ENCODE measurements around the gene ECHS1.

ECHS1 gene

DNA sequence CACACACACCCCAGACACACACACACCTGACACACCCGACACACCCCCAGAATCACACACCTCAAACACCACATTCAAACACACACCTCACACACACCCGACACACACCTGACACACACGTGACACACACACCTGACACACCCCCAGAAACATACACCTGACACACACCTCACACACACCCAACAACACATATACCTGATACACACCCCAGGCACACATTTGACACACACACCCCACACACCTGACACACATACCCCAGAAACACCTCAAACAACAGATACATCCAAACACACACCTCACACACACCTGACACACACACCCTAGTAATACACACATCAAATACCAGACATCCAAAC, 35.8 kb downstream of the ECHS1 start:
- Histone ChIP-seq H3K4me1 (ENCODE audit: control insufficient read depth, insufficient read depth, low read length) (peaks cover 21% of the 10 kb centered on the region), H3K9ac (ENCODE audit: low read length in 2 of 2) (no peak overlapping the region), H3K27me3 (ENCODE audit: control insufficient read depth in 1 of 2, insufficient read depth in 2 of 2, low read length in 2 of 2) (peaks cover 54 to 56% of the 10 kb centered on the region in 2 donors), H3K27ac (ENCODE audit: low read length) (no peak overlapping the region), H3K9me3 (ENCODE audit: control insufficient read depth in 2 of 2, low read length in 2 of 2) (no peaks in the 10 kb centered on the region), H3K4me3 (ENCODE audit: low read length in 2 of 2) (no peak overlapping the region), H3K36me3 (ENCODE audit: control insufficient read depth in 2 of 2, insufficient read depth in 2 of 2, low read length in 2 of 2) (no peaks in the 10 kb centered on the region)

DNA sequence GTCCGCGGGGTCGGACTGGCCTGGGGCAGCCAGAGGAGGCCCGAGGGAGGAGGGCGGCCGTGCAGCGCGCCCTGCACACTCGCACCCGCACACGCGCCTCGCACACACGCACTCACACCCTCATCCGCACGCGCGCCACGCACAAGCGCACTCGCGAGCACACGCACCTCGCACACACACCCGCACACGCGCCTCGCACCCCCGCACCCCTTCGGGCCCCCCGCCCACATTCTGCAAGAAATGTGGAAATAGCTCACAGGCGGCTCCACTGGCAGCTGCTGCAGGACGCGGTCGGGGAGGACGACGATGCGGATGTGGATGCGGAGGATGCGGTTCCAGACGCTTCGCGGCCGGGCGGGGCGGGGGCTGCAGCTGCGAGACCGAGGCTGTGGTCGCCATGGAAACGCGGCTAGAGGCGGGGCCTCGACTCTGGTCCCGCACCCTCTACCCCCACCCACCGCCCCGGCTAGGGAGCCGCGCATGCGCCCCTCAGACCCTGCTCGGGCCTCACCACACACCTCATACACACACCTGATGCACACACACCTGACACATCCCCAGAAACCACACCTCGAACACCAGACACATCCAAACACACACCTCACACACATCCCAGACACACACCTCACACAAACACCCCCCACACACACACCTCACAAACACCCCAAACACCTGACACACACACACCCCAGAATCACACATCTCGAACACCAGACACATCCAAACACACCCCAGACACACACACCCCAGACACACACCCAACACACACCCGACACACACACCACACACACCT, 36.4 kb downstream of the ECHS1 start, which contains the start of gene CALY:
Gene CALY, minus strand, starts transcription at position 320 of the 793 bp plus-strand sequence. CDS start 7,907 bp downstream, outside the sequence.
- Histone ChIP-seq H3K27ac (ENCODE audit: low read length) (no peak within 1 kb of the TSS), H3K4me1 (ENCODE audit: control insufficient read depth, insufficient read depth, low read length) (peaks cover 21% of the 10 kb centered on the region), H3K36me3 (ENCODE audit: control insufficient read depth in 2 of 2, insufficient read depth in 2 of 2, low read length in 2 of 2) (no peaks in the 10 kb centered on the region), H3K9me3 (ENCODE audit: control insufficient read depth in 2 of 2, low read length in 2 of 2) (no peaks in the 10 kb centered on the region), H3K9ac (ENCODE audit: low read length in 2 of 2) (no peak within 1 kb of the TSS), H3K27me3 (ENCODE audit: control insufficient read depth in 1 of 2, insufficient read depth in 2 of 2, low read length in 2 of 2) (peaks cover 58 to 62% of the 10 kb centered on the region in 2 donors), H3K4me3 (ENCODE audit: low read length in 2 of 2) (peak within 1 kb of the TSS; percentile 49 to 63)

DNA sequence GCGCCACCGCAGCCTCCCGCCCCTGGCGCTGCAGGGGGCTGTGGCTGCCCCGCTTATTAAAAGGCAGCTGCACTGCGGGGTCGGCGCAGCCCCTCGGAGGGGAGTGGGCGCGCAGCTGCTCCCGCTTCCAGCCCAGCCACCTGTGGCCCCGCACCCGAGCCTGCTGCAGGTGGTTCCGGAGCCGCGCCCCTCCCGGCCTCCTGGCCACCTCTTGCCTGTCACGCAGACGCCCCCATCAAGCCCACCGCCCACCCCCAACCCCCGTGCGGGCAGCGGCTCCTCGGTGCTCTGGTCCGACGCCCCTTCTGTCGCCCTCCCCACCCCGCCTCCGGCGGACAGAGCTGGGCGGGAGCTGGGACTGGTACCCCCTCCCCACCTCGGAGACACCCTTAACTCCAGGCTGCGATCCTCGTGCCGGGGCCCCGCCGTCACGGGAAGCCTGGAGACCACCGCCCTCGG, 37.0 kb downstream of the ECHS1 start:
- no peak overlapping the region for H3K27ac ChIP-seq (ENCODE audit: low read length)
- no peaks in the 10 kb centered on the region for H3K9me3 ChIP-seq (ENCODE audit: control insufficient read depth in 2 of 2, low read length in 2 of 2)
- peaks cover 21% of the 10 kb centered on the region for H3K4me1 ChIP-seq (ENCODE audit: control insufficient read depth, insufficient read depth, low read length)
- H3K27me3 ChIP-seq (ENCODE audit: control insufficient read depth in 1 of 2, insufficient read depth in 2 of 2, low read length in 2 of 2): peaks cover 62 to 66% of the 10 kb centered on the region in 2 donors
- H3K36me3 ChIP-seq (ENCODE audit: control insufficient read depth in 2 of 2, insufficient read depth in 2 of 2, low read length in 2 of 2): no peaks in the 10 kb centered on the region
- no peak overlapping the region for H3K9ac ChIP-seq (ENCODE audit: low read length in 2 of 2)
- H3K4me3 ChIP-seq (ENCODE audit: low read length in 2 of 2): peak overlapping the region in 1 of 2 donors; percentile 8

DNA sequence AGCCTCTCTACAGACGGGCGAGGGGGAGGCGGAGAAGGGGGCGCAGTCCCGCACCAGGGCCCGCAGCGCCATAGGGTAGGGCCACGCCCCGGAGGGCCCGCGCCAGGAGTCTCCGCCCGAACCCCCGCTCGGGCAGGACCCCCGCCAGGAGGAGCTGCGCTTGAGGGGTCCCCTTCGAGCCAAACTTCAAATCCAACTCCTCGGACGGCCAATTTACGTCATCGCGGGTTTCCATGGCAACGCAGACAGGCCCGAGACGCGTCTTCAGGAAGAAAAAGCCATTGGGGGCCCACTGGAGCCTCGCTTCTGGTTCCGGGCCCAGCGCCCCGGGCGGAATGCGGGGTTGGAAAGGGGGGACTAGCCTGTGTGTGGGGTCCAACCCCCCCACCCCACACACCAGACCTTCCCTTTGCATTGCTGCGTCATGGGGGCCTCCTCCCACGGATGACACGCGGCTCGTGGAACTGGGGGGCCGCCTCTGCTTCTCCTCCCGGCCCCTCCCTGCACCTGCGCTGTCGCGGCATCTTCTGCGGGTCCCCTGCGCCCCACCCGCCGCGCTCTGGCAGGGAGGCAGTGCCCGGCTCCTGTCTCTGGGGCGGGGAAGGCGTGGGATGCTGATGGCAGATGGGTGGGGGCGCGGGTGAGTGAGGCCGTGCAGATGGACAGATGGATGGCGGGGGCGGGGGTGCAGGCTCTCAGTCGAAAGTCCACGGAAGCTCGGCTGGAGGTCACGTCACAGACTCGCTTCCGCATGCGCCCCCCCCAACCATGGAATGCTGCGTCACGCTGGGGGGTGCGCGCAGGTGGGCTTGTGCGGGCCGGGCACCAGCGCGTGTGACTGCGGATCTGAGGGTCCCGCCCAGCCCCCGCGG, 37.7 kb downstream of the ECHS1 start:
- H3K27me3 ChIP-seq (ENCODE audit: control insufficient read depth in 1 of 2, insufficient read depth in 2 of 2, low read length in 2 of 2): peaks cover 66% of the 10 kb centered on the region in 2 donors

DNA sequence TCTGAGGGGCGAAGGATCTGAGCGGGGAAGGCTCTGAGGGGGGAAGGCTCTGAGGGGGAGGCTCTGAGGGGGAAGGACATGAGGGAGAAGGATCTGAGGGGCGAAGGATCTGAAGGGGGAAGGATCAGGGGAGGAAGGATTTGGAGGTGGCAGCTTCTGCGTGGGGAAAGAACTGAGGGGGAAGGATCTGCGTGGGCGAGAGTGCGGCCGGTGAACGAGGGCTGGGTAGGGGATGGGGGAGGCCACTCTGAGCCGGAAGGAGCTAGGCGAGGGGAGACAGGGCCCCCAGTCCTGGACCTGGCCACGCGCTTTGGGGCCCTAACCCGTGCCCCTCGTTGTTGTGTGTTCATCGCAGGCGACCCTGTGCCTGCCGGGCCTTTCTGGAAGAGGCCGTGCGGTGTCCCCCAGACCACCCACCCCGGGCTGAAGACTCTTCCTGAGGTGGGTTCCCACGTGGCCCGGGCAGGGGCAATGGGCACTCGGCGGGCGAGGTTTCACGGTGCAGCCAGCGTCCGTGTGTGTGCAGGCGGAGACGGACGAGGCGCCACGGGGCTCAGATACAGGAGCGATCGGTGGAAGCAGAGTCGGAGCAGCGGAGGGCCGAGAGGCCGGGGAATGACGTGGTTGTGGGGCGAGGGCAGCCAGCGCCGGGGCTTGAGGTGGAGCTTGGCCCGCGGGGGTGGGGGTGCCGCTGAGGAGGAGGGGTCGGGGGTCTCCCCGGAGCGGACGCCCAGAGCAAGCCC, 38.5 kb downstream of the ECHS1 start:
- Histone ChIP-seq H3K9me3 (ENCODE audit: control insufficient read depth in 2 of 2, low read length in 2 of 2) (no peaks in the 10 kb centered on the region), H3K4me3 (ENCODE audit: low read length in 2 of 2) (peak overlapping the region; percentile 12 to 63), H3K36me3 (ENCODE audit: control insufficient read depth in 2 of 2, insufficient read depth in 2 of 2, low read length in 2 of 2) (no peaks in the 10 kb centered on the region), H3K9ac (ENCODE audit: low read length in 2 of 2) (no peak overlapping the region), H3K27ac (ENCODE audit: low read length) (no peak overlapping the region), H3K27me3 (ENCODE audit: control insufficient read depth in 1 of 2, insufficient read depth in 2 of 2, low read length in 2 of 2) (peaks cover 62 to 64% of the 10 kb centered on the region in 2 donors), H3K4me1 (ENCODE audit: control insufficient read depth, insufficient read depth, low read length) (peaks cover 25% of the 10 kb centered on the region)

More for the DNA sequence above, 37.7 kb downstream of the ECHS1 start:
- Histone ChIP-seq H3K9me3 (ENCODE audit: control insufficient read depth in 2 of 2, low read length in 2 of 2) (no peaks in the 10 kb centered on the region), H3K9ac (ENCODE audit: low read length in 2 of 2) (no peak overlapping the region), H3K36me3 (ENCODE audit: control insufficient read depth in 2 of 2, insufficient read depth in 2 of 2, low read length in 2 of 2) (no peaks in the 10 kb centered on the region), H3K27ac (ENCODE audit: low read length) (no peak overlapping the region), H3K4me1 (ENCODE audit: control insufficient read depth, insufficient read depth, low read length) (peaks cover 21% of the 10 kb centered on the region), H3K4me3 (ENCODE audit: low read length in 2 of 2) (peak overlapping the region; percentile 49 to 63)

DNA sequence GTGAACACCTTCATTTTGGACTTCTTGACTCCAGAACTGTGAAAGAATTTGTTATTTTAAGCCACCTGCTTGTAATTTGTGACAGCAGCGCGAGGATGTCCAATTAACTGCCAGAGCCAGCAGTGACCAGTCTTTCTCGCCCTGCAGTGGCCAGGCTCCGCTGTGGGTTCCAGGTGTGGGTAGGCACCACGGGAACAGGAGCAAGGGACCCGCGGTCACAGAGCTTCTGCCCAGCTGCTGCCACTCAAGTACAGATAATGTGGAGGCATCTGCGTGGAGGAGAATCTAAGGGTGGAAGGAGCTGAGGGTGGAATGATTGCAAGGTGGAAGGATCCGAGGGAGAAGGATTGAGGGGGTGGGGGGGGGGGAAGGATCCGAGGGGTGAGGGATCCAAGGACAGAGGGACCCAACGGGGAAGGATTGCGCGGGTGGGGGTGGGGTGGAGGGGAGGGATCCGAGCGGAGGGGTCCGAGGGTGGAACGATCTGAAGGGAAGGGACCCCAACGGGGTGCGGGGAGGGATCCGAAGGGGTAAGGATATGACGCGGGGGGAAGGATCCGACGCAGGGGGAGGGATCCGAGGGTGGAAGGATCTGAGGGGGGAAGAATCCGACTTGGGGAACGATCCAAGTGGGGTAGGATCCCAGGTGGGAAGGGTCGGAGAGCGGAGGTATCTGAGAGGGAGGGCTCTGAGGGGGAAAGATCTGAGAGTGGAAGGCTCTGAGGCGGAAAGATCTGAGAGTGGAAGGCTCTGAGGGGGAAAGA, 40.0 kb downstream of the ECHS1 start:
- H3K27me3 ChIP-seq (ENCODE audit: control insufficient read depth in 1 of 2, insufficient read depth in 2 of 2, low read length in 2 of 2): peaks cover 62 to 72% of the 10 kb centered on the region in 2 donors
- no peak overlapping the region for H3K9ac ChIP-seq (ENCODE audit: low read length in 2 of 2)
- H3K36me3 ChIP-seq (ENCODE audit: control insufficient read depth in 2 of 2, insufficient read depth in 2 of 2, low read length in 2 of 2): no peaks in the 10 kb centered on the region
- H3K27ac ChIP-seq (ENCODE audit: low read length): no peak overlapping the region
- peaks cover 25% of the 10 kb centered on the region for H3K4me1 ChIP-seq (ENCODE audit: control insufficient read depth, insufficient read depth, low read length)
- H3K4me3 ChIP-seq (ENCODE audit: low read length in 2 of 2): no peak overlapping the region
- no peaks in the 10 kb centered on the region for H3K9me3 ChIP-seq (ENCODE audit: control insufficient read depth in 2 of 2, low read length in 2 of 2)

DNA sequence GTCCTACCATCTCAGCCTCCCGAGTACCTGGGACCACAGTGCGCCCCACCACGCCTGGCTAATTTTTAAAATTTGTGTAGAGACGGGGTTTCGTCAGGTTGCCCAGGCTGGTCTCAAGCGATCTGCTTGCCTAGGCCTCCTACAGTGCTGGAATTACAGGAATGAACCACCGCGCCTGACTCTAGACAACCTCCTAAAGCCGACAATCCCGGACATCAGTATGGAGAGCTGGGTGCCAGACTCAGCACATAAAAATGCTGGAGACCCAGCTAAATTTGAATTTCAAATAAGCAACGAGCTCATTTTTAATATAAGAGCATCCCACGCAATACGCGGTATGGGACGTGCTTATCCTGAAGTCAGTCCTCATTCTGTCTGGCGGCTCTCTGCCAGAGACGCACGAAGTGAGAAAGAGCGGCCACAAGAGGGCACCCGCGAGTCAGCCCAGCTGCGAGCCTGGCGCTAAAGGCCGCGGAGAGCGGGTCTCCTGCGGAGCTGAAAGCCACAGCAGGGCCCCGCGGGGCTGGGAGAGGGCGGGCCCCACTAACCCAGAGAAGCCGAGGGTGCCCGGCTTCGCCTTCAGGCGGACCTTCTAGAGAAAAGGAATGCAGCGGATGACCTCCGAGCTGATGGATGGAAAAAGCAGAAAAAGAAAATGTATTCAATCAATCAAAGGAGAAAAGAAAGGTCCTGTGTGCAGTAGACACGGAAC, 43.5 kb downstream of the ECHS1 start:
- Histone ChIP-seq H3K27me3 (ENCODE audit: control insufficient read depth in 1 of 2, insufficient read depth in 2 of 2, low read length in 2 of 2) (peaks cover 62 to 76% of the 10 kb centered on the region in 2 donors), H3K9me3 (ENCODE audit: control insufficient read depth in 2 of 2, low read length in 2 of 2) (no peaks in the 10 kb centered on the region), H3K4me1 (ENCODE audit: control insufficient read depth, insufficient read depth, low read length) (peaks cover 22% of the 10 kb centered on the region), H3K4me3 (ENCODE audit: low read length in 2 of 2) (peak overlapping the region; percentile 44 to 59), H3K27ac (ENCODE audit: low read length) (no peak overlapping the region), H3K9ac (ENCODE audit: low read length in 2 of 2) (no peak overlapping the region), H3K36me3 (ENCODE audit: control insufficient read depth in 2 of 2, insufficient read depth in 2 of 2, low read length in 2 of 2) (no peaks in the 10 kb centered on the region)

DNA sequence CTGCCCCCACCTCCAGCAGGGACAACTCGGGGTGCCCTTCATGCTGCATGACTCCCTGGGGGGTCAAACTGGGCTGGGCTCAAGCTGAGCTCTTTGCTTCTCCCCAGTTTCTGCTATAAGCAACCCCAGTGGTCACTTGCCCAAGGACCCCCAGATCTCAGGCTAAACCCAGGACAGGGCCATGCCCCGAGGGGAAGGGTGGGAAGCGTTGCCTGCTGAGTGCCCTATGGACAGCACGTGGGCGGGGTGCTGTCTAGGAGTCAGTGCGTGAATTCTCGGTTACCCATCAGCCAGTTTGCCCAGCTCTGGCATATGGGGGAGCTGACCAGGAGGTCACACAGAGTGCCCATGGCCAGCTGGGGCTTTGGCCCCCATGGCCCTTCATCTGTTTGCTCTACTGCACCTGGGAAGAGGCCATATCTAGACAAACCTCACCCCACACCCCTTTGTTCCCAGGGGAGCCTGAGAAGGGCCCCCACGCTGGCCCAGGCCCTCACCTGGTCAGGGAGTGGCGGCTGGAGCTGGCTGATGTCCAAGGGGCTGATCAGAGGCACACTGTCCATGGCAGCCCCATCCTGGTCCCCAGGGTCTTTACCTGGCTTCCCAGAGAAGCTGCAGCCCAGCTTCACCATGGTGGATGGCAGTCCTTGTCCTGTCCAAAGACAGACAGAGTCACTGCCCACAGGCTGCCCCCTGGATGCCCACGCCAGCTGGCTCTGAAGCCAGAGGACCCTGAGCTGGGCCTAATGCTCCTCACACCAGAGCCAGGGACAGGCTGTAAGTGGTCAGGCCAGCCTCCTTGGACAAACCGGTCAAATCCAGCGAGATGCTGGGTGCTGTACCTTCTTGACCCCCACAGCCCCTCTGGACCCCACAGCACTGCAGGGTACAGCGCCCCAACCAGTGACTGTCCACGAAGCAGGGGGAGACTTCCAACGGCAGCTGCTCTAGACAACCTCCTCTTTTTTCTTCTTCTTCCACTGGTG, 44.5 kb downstream of the ECHS1 start:
- no peak overlapping the region for H3K27ac ChIP-seq (ENCODE audit: low read length)
- no peak overlapping the region for H3K4me3 ChIP-seq (ENCODE audit: low read length in 2 of 2)
- H3K36me3 ChIP-seq (ENCODE audit: control insufficient read depth in 2 of 2, insufficient read depth in 2 of 2, low read length in 2 of 2): no peaks in the 10 kb centered on the region
- H3K27me3 ChIP-seq (ENCODE audit: control insufficient read depth in 1 of 2, insufficient read depth in 2 of 2, low read length in 2 of 2): peaks cover 59 to 72% of the 10 kb centered on the region in 2 donors
- H3K9ac ChIP-seq (ENCODE audit: low read length in 2 of 2): no peak overlapping the region
- H3K9me3 ChIP-seq (ENCODE audit: control insufficient read depth in 2 of 2, low read length in 2 of 2): no peaks in the 10 kb centered on the region
- peaks cover 22% of the 10 kb centered on the region for H3K4me1 ChIP-seq (ENCODE audit: control insufficient read depth, insufficient read depth, low read length)

Measured in stomach smooth muscle (tissue), 2 donors.